BE2C (cell line): ENCODE results near the gene ZSCAN1.

ENCODE experiments used
- DNase-seq: peaks from one replicate; pipeline ENCODE4 v3.0.0-alpha.2; 2020
- H3K27me3 ChIP-seq: fragments of 250-450 bp; sonication (Bioruptor Pico); 2 replicates; pipeline ENCODE4 v1.5.1; 2020; ENCODE audit warnings: mild to moderate bottlenecking
- H3K36me3 ChIP-seq: fragments of 250-450 bp; sonication (Bioruptor Pico); 2 replicates; pipeline ENCODE4 v1.5.1; 2020; ENCODE audit warnings: mild to moderate bottlenecking
- H3K4me1 ChIP-seq: fragments of 250-450 bp; sonication (Bioruptor Pico); 2 replicates; pipeline ENCODE4 v1.5.1; 2020
- H3K4me3 ChIP-seq: 2 replicates; pipeline ENCODE4 v1.5.1; 2011; ENCODE audit warnings: low read depth, low read length
- H3K9me3 ChIP-seq: fragments of 250-450 bp; sonication (Bioruptor Pico); 2 replicates; pipeline ENCODE4 v1.5.1; 2020
- TF ChIP-seq, protein P1 (sequence below): IDR thresholded peaks from 2 replicates; pipeline ENCODE4 v1.5.1; 2012; ENCODE audit warnings: mild to moderate bottlenecking, low read depth, low read length

The ZSCAN1 gene

DNA sequence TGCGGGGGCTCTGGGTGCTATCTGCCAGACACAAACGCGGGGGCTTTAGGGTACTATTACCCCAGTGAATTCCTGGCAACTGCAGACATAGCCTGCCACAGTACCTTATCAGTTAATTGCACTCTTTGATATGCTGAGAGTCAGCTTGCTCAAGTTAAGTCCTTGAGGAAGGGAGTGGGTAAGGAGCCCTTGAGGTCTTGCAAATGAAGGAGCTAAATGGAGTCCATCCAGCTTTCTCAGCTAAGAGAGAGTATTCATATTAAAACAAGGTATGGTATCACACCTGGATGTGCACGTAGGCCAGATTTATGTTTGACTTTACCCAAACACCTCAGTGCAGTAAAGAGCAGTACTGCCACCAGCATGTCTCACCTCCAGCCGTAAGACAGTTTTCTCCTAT lies 19.7 kb upstream of the ZSCAN1 start:
- Histone ChIP-seq H3K36me3 (no peaks in the 10 kb centered on the region), H3K9me3 (0 out of 2 replicates have a peak, but pooled peaks cover 3% of the 10 kb centered on the region), H3K4me3 (no peak overlapping the region), H3K4me1 (no peaks in the 10 kb centered on the region), H3K27me3 (no peaks in the 10 kb centered on the region)
- DNase-seq, result no peak
- TF ChIP-seq, protein P1, sequence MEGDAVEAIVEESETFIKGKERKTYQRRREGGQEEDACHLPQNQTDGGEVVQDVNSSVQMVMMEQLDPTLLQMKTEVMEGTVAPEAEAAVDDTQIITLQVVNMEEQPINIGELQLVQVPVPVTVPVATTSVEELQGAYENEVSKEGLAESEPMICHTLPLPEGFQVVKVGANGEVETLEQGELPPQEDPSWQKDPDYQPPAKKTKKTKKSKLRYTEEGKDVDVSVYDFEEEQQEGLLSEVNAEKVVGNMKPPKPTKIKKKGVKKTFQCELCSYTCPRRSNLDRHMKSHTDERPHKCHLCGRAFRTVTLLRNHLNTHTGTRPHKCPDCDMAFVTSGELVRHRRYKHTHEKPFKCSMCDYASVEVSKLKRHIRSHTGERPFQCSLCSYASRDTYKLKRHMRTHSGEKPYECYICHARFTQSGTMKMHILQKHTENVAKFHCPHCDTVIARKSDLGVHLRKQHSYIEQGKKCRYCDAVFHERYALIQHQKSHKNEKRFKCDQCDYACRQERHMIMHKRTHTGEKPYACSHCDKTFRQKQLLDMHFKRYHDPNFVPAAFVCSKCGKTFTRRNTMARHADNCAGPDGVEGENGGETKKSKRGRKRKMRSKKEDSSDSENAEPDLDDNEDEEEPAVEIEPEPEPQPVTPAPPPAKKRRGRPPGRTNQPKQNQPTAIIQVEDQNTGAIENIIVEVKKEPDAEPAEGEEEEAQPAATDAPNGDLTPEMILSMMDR, result no peak

DNA sequence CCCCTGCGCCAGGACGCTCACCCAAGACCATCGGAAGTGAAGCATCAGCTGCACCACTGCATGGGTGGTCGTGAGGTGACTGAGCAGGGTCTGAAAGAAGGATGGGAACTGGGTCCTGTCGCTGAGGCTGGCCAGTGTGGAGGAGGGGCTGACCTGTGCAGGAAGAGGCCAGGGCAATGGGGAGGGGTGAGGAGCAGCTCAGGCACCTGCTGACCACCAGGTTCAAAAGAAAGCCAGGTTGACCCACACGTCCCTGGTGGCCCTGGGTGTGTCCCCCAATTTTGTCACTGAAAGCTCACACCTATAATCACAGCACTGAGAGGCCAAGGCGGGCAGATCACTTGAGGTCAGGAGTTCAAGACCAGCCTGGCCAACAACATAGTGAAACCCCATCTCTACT lies 13.7 kb upstream of the ZSCAN1 start:
- Histone ChIP-seq H3K4me3 (no peak overlapping the region), H3K4me1 (no peaks in the 10 kb centered on the region), H3K36me3 (no peaks in the 10 kb centered on the region), H3K27me3 (no peaks in the 10 kb centered on the region), H3K9me3 (no peaks in the 10 kb centered on the region)
- TF ChIP-seq, protein P1, result no peak
- no peak for DNase-seq

DNA sequence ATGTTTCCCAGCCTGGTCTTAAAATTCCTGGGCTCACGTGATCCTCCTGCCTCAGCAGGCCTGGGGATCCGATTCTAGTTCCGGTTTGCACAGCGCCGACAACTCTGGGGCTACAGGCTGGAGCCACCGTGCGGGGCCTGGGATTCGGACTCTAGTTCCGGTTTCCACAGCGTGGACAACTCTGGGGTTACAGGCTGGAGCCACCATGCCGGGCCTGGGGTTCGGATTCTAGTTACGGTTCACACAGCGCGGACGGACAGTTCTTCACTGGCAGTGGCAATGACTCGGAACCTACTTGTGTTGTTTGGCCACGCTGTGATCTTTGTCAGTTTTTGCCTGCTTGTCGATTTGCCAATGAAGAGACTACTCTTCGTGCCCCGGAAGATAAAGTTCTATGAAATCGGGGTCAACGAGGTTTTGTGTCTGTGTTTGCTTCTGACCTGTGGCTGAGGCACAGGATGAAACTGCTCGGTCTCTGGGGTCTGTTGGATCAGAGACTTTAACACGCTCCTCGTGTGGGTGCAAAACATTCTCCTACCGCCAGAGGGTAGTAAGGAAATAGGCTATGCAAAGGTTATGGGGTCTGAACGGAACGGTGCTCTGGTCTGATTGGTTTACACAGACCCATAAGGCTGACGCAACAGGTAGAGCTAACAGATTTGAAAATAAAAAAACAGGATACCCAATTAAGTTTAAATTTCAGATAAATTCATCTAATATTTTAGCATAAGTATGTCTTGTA lies 12.1 kb upstream of the ZSCAN1 start:
- TF ChIP-seq, protein P1, result peak; percentile 76
- Histone ChIP-seq H3K4me3 (no peak overlapping the region), H3K4me1 (no peaks in the 10 kb centered on the region), H3K27me3 (no peaks in the 10 kb centered on the region), H3K36me3 (no peaks in the 10 kb centered on the region), H3K9me3 (no peaks in the 10 kb centered on the region; the same call in 1 of the 2 replicates)
- DNase-seq, result peak; percentile 70

DNA sequence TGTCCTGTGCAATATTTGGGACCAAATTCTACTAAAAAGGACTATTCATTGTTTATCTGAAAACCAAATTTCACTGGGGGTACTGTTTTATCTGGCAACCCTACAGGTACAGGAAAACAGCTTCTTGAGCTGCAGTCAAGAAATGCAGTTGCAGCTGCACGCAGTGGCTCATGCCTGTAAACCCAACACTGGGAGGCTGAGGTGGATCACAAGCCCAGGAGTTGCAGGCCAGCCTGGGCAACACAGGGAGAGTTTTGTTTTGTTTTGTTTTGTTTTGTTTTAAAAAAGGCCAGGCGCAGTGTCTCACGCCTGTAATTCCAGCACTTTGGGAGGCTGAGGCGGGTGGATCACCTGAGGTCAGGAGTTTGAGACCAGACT lies 11.6 kb upstream of the ZSCAN1 start:
- no peaks in the 10 kb centered on the region for H3K4me1 ChIP-seq
- no peaks in the 10 kb centered on the region for H3K36me3 ChIP-seq
- TF ChIP-seq, protein P1, result no peak
- H3K4me3 ChIP-seq, result no peak overlapping the region
- no peaks in the 10 kb centered on the region; the same call in 1 of the 2 replicates for H3K9me3 ChIP-seq
- no peaks in the 10 kb centered on the region for H3K27me3 ChIP-seq
- DNase-seq, result no peak

DNA sequence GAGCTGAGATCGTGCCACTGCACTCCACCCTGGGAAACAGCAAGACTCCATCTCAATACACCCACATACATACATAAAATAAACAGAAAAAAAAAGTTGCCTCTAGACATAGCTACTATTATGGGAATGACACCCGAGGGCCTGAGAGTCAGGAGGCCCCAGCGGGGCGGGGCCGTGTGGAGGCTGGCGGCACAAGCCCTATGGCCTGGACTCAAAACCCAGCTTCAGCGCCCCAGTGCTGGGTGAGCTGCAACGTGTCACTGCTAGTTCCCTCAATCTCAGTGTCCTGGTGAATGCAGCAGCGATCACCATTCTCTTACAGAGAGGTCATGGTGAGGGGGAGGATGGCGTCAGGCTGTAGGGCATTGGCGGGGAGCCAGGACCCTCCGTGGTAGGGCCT lies 9.2 kb upstream of the ZSCAN1 start:
- Histone ChIP-seq H3K4me3 (no peak overlapping the region), H3K36me3 (no peaks in the 10 kb centered on the region), H3K9me3 (no peaks in the 10 kb centered on the region; the same call in 1 of the 2 replicates), H3K27me3 (no peaks in the 10 kb centered on the region), H3K4me1 (no peaks in the 10 kb centered on the region)
- no peak for DNase-seq
- TF ChIP-seq, protein P1, result no peak

DNA sequence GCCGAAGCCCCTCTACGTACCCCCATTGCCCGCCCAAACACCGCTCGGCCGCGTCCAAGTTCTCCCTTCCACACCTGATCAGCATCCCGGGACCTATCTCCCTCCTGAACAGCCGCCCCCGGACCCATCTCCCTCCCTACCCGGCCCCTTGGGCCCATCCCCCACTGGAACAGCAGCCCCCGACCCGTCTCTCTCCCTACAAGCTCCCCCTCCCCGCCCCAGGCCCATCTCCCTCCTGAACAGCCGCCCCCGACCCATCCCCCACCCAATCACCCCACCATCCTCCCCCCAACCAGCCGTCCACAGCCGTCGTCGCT lies 610 bp downstream of the ZSCAN1 start:
- TF ChIP-seq, protein P1, result no peak
- H3K4me3 ChIP-seq, result peak overlapping the region; percentile 32

More for the DNA sequence above, 610 bp downstream of the ZSCAN1 start:
- H3K27me3 ChIP-seq, result no peaks in the 10 kb centered on the region
- H3K36me3 ChIP-seq, result no peaks in the 10 kb centered on the region
- no peaks in the 10 kb centered on the region for H3K4me1 ChIP-seq
- no peak for DNase-seq
- peaks cover 3% of the 10 kb centered on the region; the same call in 1 of the 2 replicates for H3K9me3 ChIP-seq
